ENCODE measurements around the gene CTBP1. TPM values are rescaled to one million over a fixed set of nuclear protein-coding genes. Genes with fewer than 3 reads are reported as not detected.

The CTBP1 gene
- total and polyA plus RNA-seq, 2 experiments from 2014 or later: 74.0 to 192 TPM

DNA sequence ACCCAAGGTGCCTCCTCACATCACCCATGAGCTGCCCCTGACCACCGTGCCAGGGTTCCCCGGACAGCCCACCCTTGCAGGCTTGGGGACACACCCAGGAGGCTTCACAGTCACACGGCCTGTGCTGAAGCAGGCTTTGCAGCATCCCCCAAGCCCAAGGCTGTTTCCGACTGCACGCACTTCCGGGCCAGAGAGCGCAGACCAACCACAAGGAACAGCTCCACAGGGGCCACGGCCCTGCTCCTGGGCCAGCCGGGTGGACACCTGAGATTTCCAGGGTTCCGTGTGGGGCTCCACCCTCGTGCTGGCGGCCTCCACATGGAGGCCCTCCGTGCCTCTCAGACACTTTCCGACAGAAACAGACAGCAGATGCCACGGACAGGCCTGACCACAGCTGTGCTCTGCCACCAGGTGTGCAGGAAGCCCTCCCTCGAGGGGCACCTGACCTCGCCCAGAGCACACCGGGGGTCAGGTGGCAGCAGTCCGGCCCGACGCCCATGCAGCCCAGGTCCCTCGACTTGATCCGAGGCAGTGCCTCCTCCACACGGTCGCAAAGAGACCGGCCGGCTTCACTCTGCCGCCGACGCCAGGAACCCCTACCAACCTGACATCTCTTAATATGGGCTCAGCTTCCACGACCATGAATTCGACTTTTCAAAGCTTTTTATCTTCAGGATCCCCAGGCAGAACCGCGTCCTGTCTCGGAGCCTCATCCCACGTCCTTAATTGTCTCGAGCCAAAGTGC lies 8.0 kb downstream of the CTBP1 start:
- H3K4me3 ChIP-seq: no peak overlapping the region
- H3K79me2 ChIP-seq (replicated peaks; ENCODE audit: insufficient read depth): peaks cover 55% of the 10 kb centered on the region
- H4K20me1 ChIP-seq (replicated peaks; ENCODE audit: insufficient read depth): peaks cover 13% of the 10 kb centered on the region
- no peak for DNase-seq (ENCODE audit: low spot score)
- H3F3A ChIP-seq (replicated peaks; ENCODE audit: low read depth): no peaks in the 10 kb centered on the region
- no peak overlapping the region for H3K4me3 Mint-ChIP-seq
- no peaks in the 10 kb centered on the region for H3K4me1 ChIP-seq (ENCODE audit: insufficient read depth)
- H2AFZ ChIP-seq: no peak overlapping the region
- no peaks in the 10 kb centered on the region for H3K27me3 ChIP-seq (ENCODE audit: insufficient read depth)
- H3K9me2 ChIP-seq (ENCODE audit: insufficient read depth): no peaks in the 10 kb centered on the region
- no peak overlapping the region for H3K27ac ChIP-seq (ENCODE audit: low read depth)
- no peaks in the 10 kb centered on the region for H3K9me3 Mint-ChIP-seq
- H3K36me3 ChIP-seq (ENCODE audit: insufficient read depth): no peaks in the 10 kb centered on the region
- TF ChIP-seq NANOG (IDR thresholded peaks at IDR 0.05; ENCODE audit: borderline replicate concordance): no peak
- TF ChIP-seq, protein P1, sequence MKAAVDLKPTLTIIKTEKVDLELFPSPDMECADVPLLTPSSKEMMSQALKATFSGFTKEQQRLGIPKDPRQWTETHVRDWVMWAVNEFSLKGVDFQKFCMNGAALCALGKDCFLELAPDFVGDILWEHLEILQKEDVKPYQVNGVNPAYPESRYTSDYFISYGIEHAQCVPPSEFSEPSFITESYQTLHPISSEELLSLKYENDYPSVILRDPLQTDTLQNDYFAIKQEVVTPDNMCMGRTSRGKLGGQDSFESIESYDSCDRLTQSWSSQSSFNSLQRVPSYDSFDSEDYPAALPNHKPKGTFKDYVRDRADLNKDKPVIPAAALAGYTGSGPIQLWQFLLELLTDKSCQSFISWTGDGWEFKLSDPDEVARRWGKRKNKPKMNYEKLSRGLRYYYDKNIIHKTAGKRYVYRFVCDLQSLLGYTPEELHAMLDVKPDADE (IDR thresholded peaks at IDR 0.05): no peak
- TF ChIP-seq, protein P2, sequence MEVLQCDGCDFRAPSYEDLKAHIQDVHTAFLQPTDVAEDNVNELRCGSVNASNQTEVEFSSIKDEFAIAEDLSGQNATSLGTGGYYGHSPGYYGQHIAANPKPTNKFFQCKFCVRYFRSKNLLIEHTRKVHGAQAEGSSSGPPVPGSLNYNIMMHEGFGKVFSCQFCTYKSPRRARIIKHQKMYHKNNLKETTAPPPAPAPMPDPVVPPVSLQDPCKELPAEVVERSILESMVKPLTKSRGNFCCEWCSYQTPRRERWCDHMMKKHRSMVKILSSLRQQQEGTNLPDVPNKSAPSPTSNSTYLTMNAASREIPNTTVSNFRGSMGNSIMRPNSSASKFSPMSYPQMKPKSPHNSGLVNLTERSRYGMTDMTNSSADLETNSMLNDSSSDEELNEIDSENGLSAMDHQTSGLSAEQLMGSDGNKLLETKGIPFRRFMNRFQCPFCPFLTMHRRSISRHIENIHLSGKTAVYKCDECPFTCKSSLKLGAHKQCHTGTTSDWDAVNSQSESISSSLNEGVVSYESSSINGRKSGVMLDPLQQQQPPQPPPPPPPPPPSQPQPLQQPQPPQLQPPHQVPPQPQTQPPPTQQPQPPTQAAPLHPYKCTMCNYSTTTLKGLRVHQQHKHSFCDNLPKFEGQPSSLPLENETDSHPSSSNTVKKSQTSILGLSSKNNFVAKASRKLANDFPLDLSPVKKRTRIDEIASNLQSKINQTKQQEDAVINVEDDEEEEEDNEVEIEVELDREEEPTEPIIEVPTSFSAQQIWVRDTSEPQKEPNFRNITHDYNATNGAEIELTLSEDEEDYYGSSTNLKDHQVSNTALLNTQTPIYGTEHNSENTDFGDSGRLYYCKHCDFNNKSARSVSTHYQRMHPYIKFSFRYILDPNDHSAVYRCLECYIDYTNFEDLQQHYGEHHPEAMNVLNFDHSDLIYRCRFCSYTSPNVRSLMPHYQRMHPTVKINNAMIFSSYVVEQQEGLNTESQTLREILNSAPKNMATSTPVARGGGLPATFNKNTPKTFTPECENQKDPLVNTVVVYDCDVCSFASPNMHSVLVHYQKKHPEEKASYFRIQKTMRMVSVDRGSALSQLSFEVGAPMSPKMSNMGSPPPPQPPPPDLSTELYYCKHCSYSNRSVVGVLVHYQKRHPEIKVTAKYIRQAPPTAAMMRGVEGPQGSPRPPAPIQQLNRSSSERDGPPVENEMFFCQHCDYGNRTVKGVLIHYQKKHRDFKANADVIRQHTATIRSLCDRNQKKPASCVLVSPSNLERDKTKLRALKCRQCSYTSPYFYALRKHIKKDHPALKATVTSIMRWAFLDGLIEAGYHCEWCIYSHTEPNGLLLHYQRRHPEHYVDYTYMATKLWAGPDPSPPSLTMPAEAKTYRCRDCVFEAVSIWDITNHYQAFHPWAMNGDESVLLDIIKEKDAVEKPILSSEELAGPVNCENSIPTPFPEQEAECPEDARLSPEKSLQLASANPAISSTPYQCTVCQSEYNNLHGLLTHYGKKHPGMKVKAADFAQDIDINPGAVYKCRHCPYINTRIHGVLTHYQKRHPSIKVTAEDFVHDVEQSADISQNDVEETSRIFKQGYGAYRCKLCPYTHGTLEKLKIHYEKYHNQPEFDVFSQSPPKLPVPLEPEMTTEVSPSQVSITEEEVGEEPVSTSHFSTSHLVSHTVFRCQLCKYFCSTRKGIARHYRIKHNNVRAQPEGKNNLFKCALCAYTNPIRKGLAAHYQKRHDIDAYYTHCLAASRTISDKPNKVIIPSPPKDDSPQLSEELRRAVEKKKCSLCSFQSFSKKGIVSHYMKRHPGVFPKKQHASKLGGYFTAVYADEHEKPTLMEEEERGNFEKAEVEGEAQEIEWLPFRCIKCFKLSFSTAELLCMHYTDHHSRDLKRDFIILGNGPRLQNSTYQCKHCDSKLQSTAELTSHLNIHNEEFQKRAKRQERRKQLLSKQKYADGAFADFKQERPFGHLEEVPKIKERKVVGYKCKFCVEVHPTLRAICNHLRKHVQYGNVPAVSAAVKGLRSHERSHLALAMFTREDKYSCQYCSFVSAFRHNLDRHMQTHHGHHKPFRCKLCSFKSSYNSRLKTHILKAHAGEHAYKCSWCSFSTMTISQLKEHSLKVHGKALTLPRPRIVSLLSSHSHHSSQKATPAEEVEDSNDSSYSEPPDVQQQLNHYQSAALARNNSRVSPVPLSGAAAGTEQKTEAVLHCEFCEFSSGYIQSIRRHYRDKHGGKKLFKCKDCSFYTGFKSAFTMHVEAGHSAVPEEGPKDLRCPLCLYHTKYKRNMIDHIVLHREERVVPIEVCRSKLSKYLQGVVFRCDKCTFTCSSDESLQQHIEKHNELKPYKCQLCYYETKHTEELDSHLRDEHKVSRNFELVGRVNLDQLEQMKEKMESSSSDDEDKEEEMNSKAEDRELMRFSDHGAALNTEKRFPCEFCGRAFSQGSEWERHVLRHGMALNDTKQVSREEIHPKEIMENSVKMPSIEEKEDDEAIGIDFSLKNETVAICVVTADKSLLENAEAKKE (CRISPR knock-in tag; IDR thresholded peaks at IDR 0.05): no peak
- TF ChIP-seq CTCF (conservative IDR thresholded peaks at IDR 0.05; ENCODE audit: low read depth in 2 of 2): no peak
- no peak for TF ChIP-seq STAT1 (IDR thresholded peaks at IDR 0.05; ENCODE audit: unreplicated experiment)
- TF ChIP-seq REST (IDR thresholded peaks at IDR 0.05; ENCODE audit: unreplicated experiment): no peak
- TF ChIP-seq ZNF114 (CRISPR knock-in tag; IDR thresholded peaks at IDR 0.05): no peak
- TF ChIP-seq POLR2AphosphoS5 (IDR thresholded peaks at IDR 0.05; ENCODE audit: low read depth): no peak
- no peak for TF ChIP-seq EZH2 (IDR thresholded peaks at IDR 0.05; ENCODE audit: low read depth, unreplicated experiment)
- TF ChIP-seq JUNB (IDR thresholded peaks at IDR 0.05; ENCODE audit: unreplicated experiment): no peak
- no peak for TF ChIP-seq EZH2phosphoT487 (IDR thresholded peaks at IDR 0.05; ENCODE audit: unreplicated experiment)
- TF ChIP-seq ZNF331 (CRISPR knock-in tag; IDR thresholded peaks at IDR 0.05; ENCODE audit: low read depth): no peak
- TF ChIP-seq CREB1 (CRISPR knock-in tag; IDR thresholded peaks at IDR 0.05; ENCODE audit: low read depth): no peak
- no peak for ATAC-seq
- H3K4me1 Mint-ChIP-seq: no peaks in the 10 kb centered on the region; the same call in 2 of the 3 replicates
- H3K36me3 Mint-ChIP-seq (ENCODE audit: low read depth): peaks cover 24% of the 10 kb centered on the region
- H3K27me3 Mint-ChIP-seq (ENCODE audit: insufficient read depth, low read depth, poor library complexity): peaks cover 5% of the 10 kb centered on the region
- H3K4me2 ChIP-seq: no peak overlapping the region
- no peak overlapping the region for H3K27ac Mint-ChIP-seq

All from GM23338 (cell line).